ENCODE measurements around the gene UST. TPM values are rescaled to one million over a fixed set of nuclear protein-coding genes. Genes with fewer than 3 reads are reported as not detected.

The UST gene
- total RNA-seq, 1 donor from 2014 or later: 17.1 TPM

- no peak overlapping the region for H3K4me3 Mint-ChIP-seq (ENCODE audit: unreplicated experiment)
- TF ChIP-seq CTCF (IDR thresholded peaks at IDR 0.05): no peak
- peak overlapping the region; percentile 86 for H3K27ac Mint-ChIP-seq (ENCODE audit: unreplicated experiment)
- H3K9me3 Mint-ChIP-seq (ENCODE audit: low read depth): peaks cover 18% of the 10 kb centered on the region
- DNase-seq (ENCODE audit: low spot score): no peak
- no peaks in the 10 kb centered on the region for H3K27me3 Mint-ChIP-seq (ENCODE audit: low read depth)
- H3K4me1 Mint-ChIP-seq (ENCODE audit: low read depth): peaks cover 51% of the 10 kb centered on the region
- H3K36me3 Mint-ChIP-seq (ENCODE audit: low read depth): peaks cover 11% of the 10 kb centered on the region
Measured at GRCh38 chr6:148997865-148998264, 251.0 kb downstream of the UST start.

- H3K36me3 Mint-ChIP-seq (ENCODE audit: low read depth): peaks cover 11% of the 10 kb centered on the region
- H3K9me3 Mint-ChIP-seq (ENCODE audit: low read depth): peaks cover 15% of the 10 kb centered on the region
- no peak for DNase-seq (ENCODE audit: low spot score)
- peaks cover 51% of the 10 kb centered on the region for H3K4me1 Mint-ChIP-seq (ENCODE audit: low read depth)
- TF ChIP-seq CTCF (IDR thresholded peaks at IDR 0.05): no peak
- no peaks in the 10 kb centered on the region for H3K27me3 Mint-ChIP-seq (ENCODE audit: low read depth)
- H3K27ac Mint-ChIP-seq (ENCODE audit: unreplicated experiment): peak overlapping the region; percentile 86
- no peak overlapping the region for H3K4me3 Mint-ChIP-seq (ENCODE audit: unreplicated experiment)
Measured at GRCh38 chr6:148998704-148999103, 251.9 kb downstream of the UST start.

- peaks cover 15% of the 10 kb centered on the region for H3K9me3 Mint-ChIP-seq (ENCODE audit: low read depth)
- peaks cover 10% of the 10 kb centered on the region for H3K36me3 Mint-ChIP-seq (ENCODE audit: low read depth)
- DNase-seq (ENCODE audit: low spot score): no peak
- no peak overlapping the region for H3K4me3 Mint-ChIP-seq (ENCODE audit: unreplicated experiment)
- peak overlapping the region; percentile 86 for H3K27ac Mint-ChIP-seq (ENCODE audit: unreplicated experiment)
- TF ChIP-seq CTCF (IDR thresholded peaks at IDR 0.05): no peak
- H3K4me1 Mint-ChIP-seq (ENCODE audit: low read depth): peaks cover 51% of the 10 kb centered on the region
- H3K27me3 Mint-ChIP-seq (ENCODE audit: low read depth): no peaks in the 10 kb centered on the region
Measured at GRCh38 chr6:148999501-148999900, 252.7 kb downstream of the UST start.

- Mint-ChIP-seq H3K27ac (ENCODE audit: unreplicated experiment) (peak overlapping the region; percentile 86), H3K9me3 (ENCODE audit: low read depth) (peaks cover 15% of the 10 kb centered on the region), H3K4me1 (ENCODE audit: low read depth) (peaks cover 51% of the 10 kb centered on the region), H3K27me3 (ENCODE audit: low read depth) (no peaks in the 10 kb centered on the region), H3K4me3 (ENCODE audit: unreplicated experiment) (no peak overlapping the region), H3K36me3 (ENCODE audit: low read depth) (peaks cover 10% of the 10 kb centered on the region)
- no peak for TF ChIP-seq CTCF (IDR thresholded peaks at IDR 0.05)
- no peak for DNase-seq (ENCODE audit: low spot score)
Measured at GRCh38 chr6:148999929-149000468, 253.2 kb downstream of the UST start.

- peaks cover 19% of the 10 kb centered on the region for H3K9me3 Mint-ChIP-seq (ENCODE audit: low read depth)
- no peak overlapping the region for H3K27ac Mint-ChIP-seq (ENCODE audit: unreplicated experiment)
- no peak for DNase-seq (ENCODE audit: low spot score)
- TF ChIP-seq CTCF (IDR thresholded peaks at IDR 0.05): no peak
- H3K4me3 Mint-ChIP-seq (ENCODE audit: unreplicated experiment): no peak overlapping the region
- H3K27me3 Mint-ChIP-seq (ENCODE audit: low read depth): no peaks in the 10 kb centered on the region
- peaks cover 14% of the 10 kb centered on the region for H3K36me3 Mint-ChIP-seq (ENCODE audit: low read depth)
- H3K4me1 Mint-ChIP-seq (ENCODE audit: low read depth): peaks cover 42% of the 10 kb centered on the region
Measured at GRCh38 chr6:149001422-149001821, 254.6 kb downstream of the UST start.
